ENCODE results near the gene SLC27A5.

DNA sequence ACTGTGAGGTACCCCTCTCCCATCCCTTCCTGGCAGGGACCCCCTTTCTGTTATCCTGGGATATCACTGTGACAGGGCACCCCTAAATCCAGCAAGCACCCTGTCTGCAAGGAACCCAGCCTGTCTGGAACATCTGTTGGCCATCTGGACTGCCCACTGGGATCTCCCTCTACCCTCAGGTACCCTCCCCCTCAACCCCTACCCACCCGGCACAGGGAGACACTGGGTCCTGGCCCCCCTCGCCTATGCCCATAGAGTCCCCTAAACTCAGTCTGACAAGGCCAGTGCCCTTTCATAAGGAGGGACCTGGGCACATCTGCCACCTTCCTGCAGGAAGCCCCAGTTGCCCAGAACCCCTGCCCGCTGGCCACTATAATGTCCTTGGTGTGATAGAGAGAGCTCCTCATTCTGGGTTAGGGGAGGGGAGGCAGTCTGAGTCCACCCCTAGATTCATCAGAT, 2.8 kb upstream of the SLC27A5 start:
- TF ChIP-seq POLR2A (IDR thresholded peaks at IDR 0.05) (no peak), CTCF (IDR thresholded peaks at IDR 0.05) (no peak)

All from testis (tissue), 2 donors.